ENCODE results near the gene LYST. TPM values are rescaled to one million over a fixed set of nuclear protein-coding genes. Genes with fewer than 3 reads are reported as not detected.

The LYST gene
- total RNA-seq, 1 donor from 2014 or later = 78.4 TPM

GRCh38 chr1:235671992-235672391, 194.7 kb downstream of the LYST start:
- intact Hi-C loops (cut with DNase I) = no loop called here
- Histone ChIP-seq H3K27me3 (no peaks in the 10 kb centered on the region), H3K36me3 (peaks cover 45% of the 10 kb centered on the region), H3K4me3 (no peak overlapping the region), H3K4me1 (no peaks in the 10 kb centered on the region), H3K27ac (no peak overlapping the region), H3K9me3 (peaks cover 20% of the 10 kb centered on the region)
- DNase-seq (no peak), ATAC-seq (no peak)
- TF ChIP-seq CTCF (IDR thresholded peaks at IDR 0.05) = no peak

GRCh38 chr1:235670157-235670776, 196.4 kb downstream of the LYST start:
- Histone ChIP-seq H3K9me3 (peaks cover 20% of the 10 kb centered on the region), H3K4me3 (no peak overlapping the region), H3K36me3 (peaks cover 27% of the 10 kb centered on the region), H3K4me1 (no peaks in the 10 kb centered on the region), H3K27ac (no peak overlapping the region), H3K27me3 (no peaks in the 10 kb centered on the region)
- DNase-seq = no peak
- intact Hi-C loops (cut with DNase I) = no loop called here
- ATAC-seq = no peak
- TF ChIP-seq CTCF (IDR thresholded peaks at IDR 0.05) = no peak

- H3K36me3 ChIP-seq = peaks cover 25% of the 10 kb centered on the region
- H3K27me3 ChIP-seq = no peaks in the 10 kb centered on the region
- intact Hi-C loops (cut with DNase I) = no loop called here
- no peak overlapping the region for H3K4me3 ChIP-seq
- ATAC-seq (no peak), DNase-seq (no peak)
- TF ChIP-seq CTCF (IDR thresholded peaks at IDR 0.05) = no peak
- no peaks in the 10 kb centered on the region for H3K4me1 ChIP-seq
- peaks cover 20% of the 10 kb centered on the region for H3K9me3 ChIP-seq
- H3K27ac ChIP-seq = no peak overlapping the region
These were observed 197.4 kb downstream of the LYST start for GRCh38 chr1:235669277-235669676.

- Histone ChIP-seq H3K36me3 (peaks cover 38% of the 10 kb centered on the region), H3K4me3 (no peak overlapping the region), H3K27ac (no peak overlapping the region), H3K27me3 (no peaks in the 10 kb centered on the region), H3K4me1 (no peaks in the 10 kb centered on the region), H3K9me3 (no peaks in the 10 kb centered on the region)
- intact Hi-C loops (cut with DNase I) = no loop called here
- DNase-seq = no peak
- ATAC-seq = no peak
- no peak for TF ChIP-seq CTCF (IDR thresholded peaks at IDR 0.05)
These were observed 203.1 kb downstream of the LYST start for GRCh38 chr1:235663628-235664027.

GRCh38 chr1:235661568-235661967, 205.1 kb downstream of the LYST start:
- no peak overlapping the region for H3K27ac ChIP-seq
- H3K27me3 ChIP-seq = no peaks in the 10 kb centered on the region
- TF ChIP-seq CTCF (IDR thresholded peaks at IDR 0.05) = no peak
- intact Hi-C loops (cut with DNase I) = no loop called here
- H3K4me1 ChIP-seq = no peaks in the 10 kb centered on the region
- no peak for DNase-seq
- peaks cover 38% of the 10 kb centered on the region for H3K36me3 ChIP-seq
- no peak overlapping the region for H3K4me3 ChIP-seq
- no peaks in the 10 kb centered on the region for H3K9me3 ChIP-seq
- no peak for ATAC-seq

Data from upper lobe of right lung (tissue), 1 donor.